Measurements from ENCODE around the gene RAPGEF2.

RAPGEF2 gene

DNA sequence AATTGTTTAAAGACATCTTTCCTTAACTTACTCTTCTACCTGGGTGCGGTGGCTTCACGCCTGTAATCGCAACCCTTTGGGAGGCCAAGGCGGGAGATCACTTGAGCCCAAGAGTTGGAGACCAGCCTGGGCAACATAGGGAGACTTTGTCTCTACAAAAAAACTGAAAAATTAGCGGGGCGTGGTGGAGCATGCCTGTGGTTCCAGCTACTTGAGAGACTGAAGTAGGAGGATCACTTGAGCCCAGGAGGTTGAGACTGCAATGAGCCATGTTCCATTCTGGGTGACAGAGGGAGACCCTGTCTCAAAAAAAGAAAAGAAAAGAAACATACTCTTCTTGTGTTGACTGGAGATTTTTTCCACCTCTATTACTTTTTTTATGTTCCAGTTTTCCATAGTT lies 181.9 kb downstream of the RAPGEF2 start:
- DNase-seq = no peak

GRCh38 chr4:159287767-159288166 lies 184.9 kb downstream of the RAPGEF2 start:
- DNase-seq = no peak

- no peak for DNase-seq
These were observed 186.8 kb downstream of the RAPGEF2 start for GRCh38 chr4:159289682-159290081.

DNA sequence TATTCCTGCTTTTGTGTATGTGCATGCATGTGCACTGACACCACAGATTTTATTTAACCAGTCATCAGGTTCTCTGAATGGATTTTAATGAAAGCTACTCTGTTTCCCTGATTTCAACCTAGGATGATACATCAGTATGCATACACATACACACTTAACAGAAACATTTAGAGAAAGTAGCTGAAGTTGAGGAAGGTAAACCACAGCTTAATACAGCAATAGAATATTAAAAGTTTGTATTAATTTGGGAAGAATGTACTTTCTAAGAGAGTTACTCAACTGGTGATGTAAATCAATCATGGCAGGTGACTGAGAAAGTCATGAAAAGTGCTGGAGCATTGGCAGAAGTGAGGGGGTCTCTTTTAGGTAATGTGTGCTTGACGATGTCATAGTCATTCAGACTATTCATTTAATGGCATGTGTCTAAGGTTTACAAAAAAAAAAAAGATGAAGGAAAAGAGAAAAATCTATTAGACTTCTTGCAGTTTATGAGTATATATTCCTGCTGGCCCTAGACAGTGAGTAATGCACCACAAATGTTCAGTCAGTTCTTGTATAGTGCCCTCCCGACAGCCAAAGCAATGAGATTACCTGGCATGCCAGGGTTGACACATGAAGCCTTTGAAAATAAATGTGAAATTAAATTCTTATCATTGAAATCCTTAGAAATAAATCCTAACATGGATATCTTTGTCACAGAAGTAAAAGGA lies 187.6 kb downstream of the RAPGEF2 start:
- no peak for DNase-seq

DNA sequence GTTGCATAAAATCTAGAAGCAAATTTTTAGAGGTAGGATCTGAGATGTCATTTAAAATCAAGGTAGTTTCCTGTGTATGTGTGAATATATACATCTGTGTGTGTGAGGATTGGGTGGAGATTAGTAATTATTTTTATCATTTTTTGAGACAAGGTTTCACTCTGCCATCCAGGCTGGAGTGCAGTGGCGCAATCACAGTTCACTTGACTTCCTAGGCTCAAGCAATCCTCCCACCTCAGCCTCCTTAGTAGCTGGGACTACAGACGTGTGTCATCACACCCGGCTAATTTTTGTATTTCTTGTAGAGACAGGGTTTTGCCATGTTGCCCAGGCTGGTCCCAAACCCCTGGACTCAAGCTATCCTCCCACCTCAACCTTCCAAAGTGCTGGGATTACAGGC lies 188.3 kb downstream of the RAPGEF2 start:
- DNase-seq = no peak

- DNase-seq = no peak
These were observed 189.4 kb downstream of the RAPGEF2 start for GRCh38 chr4:159292137-159292896.

- no peak for DNase-seq
These were observed 191.1 kb downstream of the RAPGEF2 start for GRCh38 chr4:159293811-159294515.

DNA sequence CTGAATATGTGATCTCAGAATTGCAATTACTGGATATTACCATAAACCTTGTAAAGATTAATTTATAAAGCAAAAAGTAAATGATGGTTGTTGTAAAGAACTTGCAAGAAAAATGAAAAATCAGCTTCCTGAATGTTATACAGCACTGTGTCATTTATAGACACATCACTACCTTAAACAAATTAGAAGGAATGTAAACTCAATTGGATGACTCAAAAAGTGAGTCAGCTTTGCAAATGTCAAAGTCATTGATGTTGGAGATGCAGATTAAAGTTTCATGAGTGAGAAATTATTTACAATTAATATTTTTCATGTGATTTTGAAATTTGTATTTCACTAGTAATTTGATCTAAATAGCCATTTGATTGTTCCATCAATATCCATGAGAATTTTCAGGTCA lies 193.2 kb downstream of the RAPGEF2 start:
- DNase-seq = no peak

GRCh38 chr4:159297091-159297490 lies 194.2 kb downstream of the RAPGEF2 start:
- DNase-seq = no peak

- no peak for DNase-seq
These were observed 195.6 kb downstream of the RAPGEF2 start for GRCh38 chr4:159298502-159298901.

DNA sequence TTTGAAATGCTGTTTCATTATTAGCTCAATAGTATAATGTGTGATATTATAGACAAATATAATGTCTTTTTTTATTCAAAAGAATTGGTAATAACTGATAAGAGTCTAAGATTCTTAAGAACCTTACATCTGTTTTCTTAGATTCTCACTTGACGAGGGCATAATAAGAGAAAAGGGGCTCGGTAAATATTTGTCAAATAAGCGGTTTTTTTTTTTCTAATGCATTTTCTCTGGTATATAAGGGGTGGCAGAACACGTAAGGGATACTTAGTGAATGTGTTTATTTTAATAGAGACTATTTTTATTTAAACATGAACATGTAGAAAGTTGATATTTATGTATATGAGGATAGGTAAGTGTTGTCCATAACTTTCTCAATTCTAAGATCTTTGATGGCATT lies 200.6 kb downstream of the RAPGEF2 start:
- DNase-seq = no peak

GRCh38 chr4:159305129-159305528 lies 202.2 kb downstream of the RAPGEF2 start:
- no peak for DNase-seq

GRCh38 chr4:159307929-159308328 lies 205.1 kb downstream of the RAPGEF2 start:
- no peak for DNase-seq

GRCh38 chr4:159308566-159309340 lies 205.9 kb downstream of the RAPGEF2 start:
- no peak for DNase-seq

GRCh38 chr4:159312236-159312635 lies 209.4 kb downstream of the RAPGEF2 start:
- no peak for DNase-seq

GRCh38 chr4:159315879-159316278 lies 213.0 kb downstream of the RAPGEF2 start:
- DNase-seq = peak; percentile 8

DNA sequence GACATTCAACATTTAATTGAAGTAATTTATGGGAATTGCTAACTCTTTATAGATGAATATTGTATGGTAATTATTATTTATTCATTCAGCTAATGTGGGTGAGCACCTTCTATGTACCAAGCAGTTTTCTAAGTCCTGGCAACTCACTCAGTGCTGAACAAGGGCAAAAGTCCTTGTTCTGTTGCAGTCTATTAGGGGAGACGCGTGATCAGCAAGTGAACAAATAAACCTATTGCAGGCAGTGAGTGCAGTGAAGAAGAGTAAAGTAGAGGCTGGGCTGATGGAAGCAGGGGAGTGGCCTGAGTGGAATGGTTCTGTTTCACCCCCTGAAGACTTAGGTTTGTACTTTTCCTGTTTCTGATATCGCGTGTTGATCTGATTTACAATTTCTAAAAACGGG lies 214.3 kb downstream of the RAPGEF2 start:
- DNase-seq = no peak

- DNase-seq = no peak
These were observed 216.1 kb downstream of the RAPGEF2 start for GRCh38 chr4:159319027-159319426.

GRCh38 chr4:159326480-159326879 lies 223.6 kb downstream of the RAPGEF2 start:
- no peak for DNase-seq

GRCh38 chr4:159328766-159329165 lies 225.9 kb downstream of the RAPGEF2 start:
- DNase-seq = no peak

DNA sequence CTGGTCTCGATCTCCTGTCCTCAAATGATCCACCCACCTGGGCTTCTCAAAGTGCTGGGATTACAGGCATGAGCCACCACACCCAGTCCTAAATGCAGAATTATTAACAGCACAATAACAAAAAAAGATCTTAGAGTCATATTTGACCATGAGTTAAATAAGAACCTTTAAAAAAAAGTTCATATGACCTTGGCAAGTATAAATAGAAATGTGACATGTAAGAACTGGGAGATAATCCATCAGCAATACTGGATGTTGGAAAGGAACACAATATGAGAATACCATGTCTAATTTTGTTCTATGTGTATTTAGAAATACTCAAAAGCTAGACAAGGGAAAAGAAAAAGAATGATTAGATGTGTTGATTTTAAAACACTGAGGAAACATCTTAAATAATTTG lies 231.6 kb downstream of the RAPGEF2 start:
- DNase-seq = no peak

DNA sequence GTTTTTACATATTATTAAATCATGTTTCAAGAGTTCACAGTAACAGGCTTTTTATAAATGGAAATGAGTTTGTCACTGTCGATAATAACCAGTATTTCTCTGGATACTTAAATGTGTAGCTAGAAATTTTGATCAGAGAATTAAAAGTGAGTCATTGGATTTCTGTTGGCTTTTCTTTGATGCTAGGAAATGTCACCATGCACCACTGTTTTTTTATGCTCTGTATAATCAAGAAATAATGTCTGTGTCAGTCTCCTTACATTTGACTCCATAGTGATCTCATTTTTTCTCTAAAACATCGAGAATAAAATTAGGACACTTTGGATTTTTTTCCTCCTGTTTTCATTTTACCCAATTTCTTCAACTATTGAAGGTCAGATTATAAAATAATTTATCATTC lies 234.2 kb downstream of the RAPGEF2 start:
- DNase-seq = no peak

GRCh38 chr4:159341522-159341921 lies 238.6 kb downstream of the RAPGEF2 start:
- no peak for DNase-seq

All from activated CD4-positive, alpha-beta T cell treated with anti-CD3 and anti-CD28 coated beads for 48 hours (primary cell).